Parathyroid adenoma (tissue), 2 donors: Measurements from ENCODE around the gene SIGLEC14.

Experiments
- H2AFZ ChIP-seq: fragments of 300-600 bp; sonication (generic); one replicate; pipeline ENCODE4 v1.7.0; 2017; ENCODE audit warnings: antibody characterized with exemption, mild to moderate bottlenecking
- H3K27ac ChIP-seq: fragments of 300-600 bp; sonication (generic); one replicate; pipeline ENCODE4 v1.7.0; 2017
- H3K27me3 ChIP-seq: fragments of 300-600 bp; sonication (generic); one replicate; pipeline ENCODE4 v1.7.0; 2017; ENCODE audit warnings: low read length; ENCODE audit not compliant: control insufficient read depth, insufficient read depth
- H3K36me3 ChIP-seq: fragments of 300-600 bp; sonication (generic); one replicate; pipeline ENCODE4 v1.7.0; 2017; ENCODE audit warnings: low read length; ENCODE audit not compliant: control insufficient read depth, insufficient read depth
- H3K4me1 ChIP-seq: fragments of 300-600 bp; sonication (generic); one replicate; pipeline ENCODE4 v1.7.0; 2017; ENCODE audit warnings: control low read depth
- H3K4me2 ChIP-seq: fragments of 300-600 bp; sonication (generic); one replicate; pipeline ENCODE4 v1.7.0; 2017; ENCODE audit warnings: low read length
- H3K4me3 ChIP-seq: fragments of 300-600 bp; sonication (generic); one replicate; pipeline ENCODE4 v1.7.0; 2017; ENCODE audit warnings: low read depth, low read length
- H3K79me2 ChIP-seq: fragments of 300-600 bp; sonication (generic); one replicate; pipeline ENCODE4 v1.7.0; 2017; ENCODE audit warnings: control low read depth
- H3K9ac ChIP-seq: fragments of 300-600 bp; sonication (generic); one replicate; pipeline ENCODE4 v1.7.0; 2017; ENCODE audit warnings: mild to moderate bottlenecking
- H3K9me3 ChIP-seq: fragments of 300-600 bp; sonication (generic); one replicate; pipeline ENCODE4 v1.7.0; 2017; ENCODE audit warnings: low read length; ENCODE audit not compliant: control insufficient read depth
- TF ChIP-seq, protein P1 (sequence below): fragments of 300-600 bp; sonication (generic); IDR thresholded peaks from one replicate; pipeline ENCODE4 v1.7.0; 2017; ENCODE audit warnings: antibody characterized with exemption, mild to moderate bottlenecking
- donor health status: primary hyperparathyroidism.

Gene SIGLEC14

DNA sequence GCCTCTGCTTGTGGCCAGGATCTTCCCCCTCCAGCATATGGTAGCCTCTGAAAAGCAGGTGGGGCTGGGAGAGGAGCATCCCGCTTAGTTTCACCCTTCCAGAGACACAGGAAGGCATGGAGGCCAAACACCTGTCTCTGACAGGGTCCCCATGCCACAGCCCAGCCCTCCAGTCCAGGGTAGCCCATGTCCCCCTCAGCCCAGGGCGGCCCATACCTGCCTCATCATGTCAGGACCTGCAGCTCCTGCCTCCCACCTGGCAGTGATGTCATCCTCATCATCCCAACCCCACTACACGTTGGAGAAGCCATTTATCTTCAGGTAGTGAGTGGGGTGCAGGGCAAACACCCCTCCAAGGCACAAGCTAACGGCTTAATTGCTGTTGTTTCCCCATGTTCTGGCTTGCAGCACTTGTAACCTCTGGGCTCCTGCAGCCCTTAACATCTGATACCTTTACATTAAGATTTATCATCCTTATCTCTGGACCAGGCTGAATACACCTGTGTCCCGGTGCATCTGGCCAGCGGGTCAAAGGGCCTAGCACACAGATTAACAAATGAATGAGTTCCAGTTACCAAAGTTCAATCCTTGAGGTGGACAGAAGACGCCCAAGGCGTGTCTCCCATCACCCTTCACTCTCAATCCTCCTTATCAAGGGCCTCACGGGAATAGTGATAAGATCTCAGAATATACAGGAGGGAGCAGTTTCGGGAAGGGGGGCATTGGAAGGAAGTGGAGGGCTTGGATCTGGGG, 53.3 kb downstream of the SIGLEC14 start:
- H3K4me3 ChIP-seq: peak overlapping the region; percentile 89
- H3K36me3 ChIP-seq: no peaks in the 10 kb centered on the region
- H3K27me3 ChIP-seq: no peaks in the 10 kb centered on the region
- H3K9me3 ChIP-seq: no peaks in the 10 kb centered on the region
- peak overlapping the region; percentile 73 for H2AFZ ChIP-seq
- H3K79me2 ChIP-seq: peaks cover 10% of the 10 kb centered on the region
- peak overlapping the region; percentile 88 for H3K27ac ChIP-seq
- H3K9ac ChIP-seq: no peak overlapping the region
- peak overlapping the region; percentile 95 for H3K4me2 ChIP-seq
- peaks cover 19% of the 10 kb centered on the region for H3K4me1 ChIP-seq
- TF ChIP-seq, protein P1, sequence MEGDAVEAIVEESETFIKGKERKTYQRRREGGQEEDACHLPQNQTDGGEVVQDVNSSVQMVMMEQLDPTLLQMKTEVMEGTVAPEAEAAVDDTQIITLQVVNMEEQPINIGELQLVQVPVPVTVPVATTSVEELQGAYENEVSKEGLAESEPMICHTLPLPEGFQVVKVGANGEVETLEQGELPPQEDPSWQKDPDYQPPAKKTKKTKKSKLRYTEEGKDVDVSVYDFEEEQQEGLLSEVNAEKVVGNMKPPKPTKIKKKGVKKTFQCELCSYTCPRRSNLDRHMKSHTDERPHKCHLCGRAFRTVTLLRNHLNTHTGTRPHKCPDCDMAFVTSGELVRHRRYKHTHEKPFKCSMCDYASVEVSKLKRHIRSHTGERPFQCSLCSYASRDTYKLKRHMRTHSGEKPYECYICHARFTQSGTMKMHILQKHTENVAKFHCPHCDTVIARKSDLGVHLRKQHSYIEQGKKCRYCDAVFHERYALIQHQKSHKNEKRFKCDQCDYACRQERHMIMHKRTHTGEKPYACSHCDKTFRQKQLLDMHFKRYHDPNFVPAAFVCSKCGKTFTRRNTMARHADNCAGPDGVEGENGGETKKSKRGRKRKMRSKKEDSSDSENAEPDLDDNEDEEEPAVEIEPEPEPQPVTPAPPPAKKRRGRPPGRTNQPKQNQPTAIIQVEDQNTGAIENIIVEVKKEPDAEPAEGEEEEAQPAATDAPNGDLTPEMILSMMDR: no peak
